Gastroesophageal sphincter (tissue), 4 donors: Measurements from ENCODE around the gene KIF2A. TPM values are rescaled to one million over a fixed set of nuclear protein-coding genes. Genes with fewer than 3 reads are reported as not detected.

Experiments used
- ATAC-seq: fragments of 150-250 bp; one replicate; pipeline ENCODE4 v1.9.1; 2016; ENCODE audit warnings: mild to moderate bottlenecking, moderate library complexity
- H3K27ac ChIP-seq, 4 donors: fragments of 200-600 bp; sonication (generic) in 3 of 4; 1 replicate in 3 of 4; 2 replicates in 1 of 4; pipeline ENCODE4 v1.5.1; 2016 to 2019
- H3K27me3 ChIP-seq: fragments of 200-600 bp; sonication (generic); one replicate; pipeline ENCODE4 v1.5.1; 2019
- H3K36me3 ChIP-seq, 2 donors: fragments of 200-600 bp; sonication (generic); one replicate each; pipeline ENCODE4 v1.5.1; 2019; ENCODE audit warnings: control low read depth in 1 of 2
- H3K4me1 ChIP-seq, 3 donors: fragments of 200-600 bp; sonication (generic); 1 replicate in 2 of 3; 2 replicates in 1 of 3; pipeline ENCODE4 v1.5.1; 2016 to 2019; ENCODE audit warnings: control low read depth in 2 of 3
- H3K4me3 ChIP-seq, 2 donors: fragments of 200-600 bp; sonication (generic); one replicate each; pipeline ENCODE4 v1.5.1; 2019; ENCODE audit warnings: mild to moderate bottlenecking in 1 of 2, moderate library complexity in 1 of 2
- H3K9me3 ChIP-seq, 3 donors: fragments of 200-600 bp; sonication (generic); one replicate each; pipeline ENCODE4 v1.5.1; 2017 to 2019; ENCODE audit warnings: control low read depth in 2 of 3
- EP300 ChIP-seq: sonication (generic); formaldehyde crosslinking; IDR thresholded peaks from one replicate; pipeline ENCODE4 v1.6.1; 2017; ENCODE audit warnings: antibody characterized with exemption, mild to moderate bottlenecking
- POLR2A ChIP-seq, 2 donors: fragments of 450-650 bp; IDR thresholded peaks; one replicate each; pipeline ENCODE4 v1.6.1; 2017; ENCODE audit warnings: antibody characterized with exemption in 2 of 2, mild to moderate bottlenecking in 2 of 2, moderate library complexity in 1 of 2
- POLR2AphosphoS5 ChIP-seq: sonication (generic); formaldehyde crosslinking; IDR thresholded peaks from one replicate; pipeline ENCODE4 v1.6.1; 2017; ENCODE audit warnings: antibody characterized with exemption
- WGBS, 2 donors: methylation state at CpG; one replicate each; pipeline ENCODE4 v1.1.5; 2018; ENCODE audit warnings: low coverage in 1 of 2; 5-methylcytosine and 5-hydroxymethylcytosine counted together
- total RNA-seq, 4 donors: library from RNA; depleted of rRNA; stranded (reverse); fragments of >200 nt; gene quantifications; one replicate each; pipeline ENCODE4 v1.1.0, GENCODE V29; 2016
- TF ChIP-seq, protein P1 (sequence below), 4 experiments: fragments of 200-600 bp in 2 of 4; fragments of 450-650 bp in 2 of 4; sonication (generic) in 1 of 4; IDR thresholded peaks; one replicate each; pipeline ENCODE4 v1.5.1; 2017 to 2019; ENCODE audit warnings: antibody characterized with exemption in 4 of 4, mild to moderate bottlenecking in 2 of 4, moderate library complexity in 2 of 4

KIF2A gene
- total RNA-seq, 4 donors from 2014 or later = 27.1 to 50.6 (median 33.6) TPM

DNA sequence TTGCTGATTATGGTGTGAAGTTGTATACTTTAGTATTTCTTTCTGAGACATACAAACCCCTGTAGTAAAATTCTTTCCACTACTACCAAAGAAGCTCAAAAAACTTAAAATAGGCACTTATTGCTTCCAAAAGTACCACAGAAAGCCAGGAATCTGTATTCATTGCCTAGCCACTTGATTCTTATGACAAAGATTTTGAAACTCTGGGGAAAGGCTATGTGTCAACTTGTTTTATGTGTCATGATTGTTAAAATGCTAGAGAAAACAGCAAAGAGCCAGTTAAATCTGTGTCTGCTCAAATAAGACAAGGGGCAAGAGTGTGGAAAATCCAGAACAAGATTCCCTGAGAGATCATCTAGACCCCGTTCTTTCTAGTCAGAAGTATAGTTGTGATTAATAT lies 6.0 kb downstream of the KIF2A start:
- no peak for TF ChIP-seq EP300
- no peak for TF ChIP-seq POLR2AphosphoS5
- no peak for TF ChIP-seq POLR2A (IDR thresholded peaks at IDR 0.05)
- TF ChIP-seq, protein P1, sequence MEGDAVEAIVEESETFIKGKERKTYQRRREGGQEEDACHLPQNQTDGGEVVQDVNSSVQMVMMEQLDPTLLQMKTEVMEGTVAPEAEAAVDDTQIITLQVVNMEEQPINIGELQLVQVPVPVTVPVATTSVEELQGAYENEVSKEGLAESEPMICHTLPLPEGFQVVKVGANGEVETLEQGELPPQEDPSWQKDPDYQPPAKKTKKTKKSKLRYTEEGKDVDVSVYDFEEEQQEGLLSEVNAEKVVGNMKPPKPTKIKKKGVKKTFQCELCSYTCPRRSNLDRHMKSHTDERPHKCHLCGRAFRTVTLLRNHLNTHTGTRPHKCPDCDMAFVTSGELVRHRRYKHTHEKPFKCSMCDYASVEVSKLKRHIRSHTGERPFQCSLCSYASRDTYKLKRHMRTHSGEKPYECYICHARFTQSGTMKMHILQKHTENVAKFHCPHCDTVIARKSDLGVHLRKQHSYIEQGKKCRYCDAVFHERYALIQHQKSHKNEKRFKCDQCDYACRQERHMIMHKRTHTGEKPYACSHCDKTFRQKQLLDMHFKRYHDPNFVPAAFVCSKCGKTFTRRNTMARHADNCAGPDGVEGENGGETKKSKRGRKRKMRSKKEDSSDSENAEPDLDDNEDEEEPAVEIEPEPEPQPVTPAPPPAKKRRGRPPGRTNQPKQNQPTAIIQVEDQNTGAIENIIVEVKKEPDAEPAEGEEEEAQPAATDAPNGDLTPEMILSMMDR (IDR thresholded peaks at IDR 0.05) = no peak
- no peaks in the 10 kb centered on the region for H3K9me3 ChIP-seq
- no peak for ATAC-seq
- no peaks in the 10 kb centered on the region for H3K27me3 ChIP-seq
- peaks cover 5 to 56% (median 7%) of the 10 kb centered on the region in 3 donors for H3K4me1 ChIP-seq
- H3K4me3 ChIP-seq = no peak overlapping the region
- WGBS, 2 donors = 22 to 43% methylated on average over 1 of the region's 1 CpG
- no peaks in the 10 kb centered on the region for H3K36me3 ChIP-seq
- peak overlapping the region in 1 of 4 donors; percentile 11 for H3K27ac ChIP-seq

DNA sequence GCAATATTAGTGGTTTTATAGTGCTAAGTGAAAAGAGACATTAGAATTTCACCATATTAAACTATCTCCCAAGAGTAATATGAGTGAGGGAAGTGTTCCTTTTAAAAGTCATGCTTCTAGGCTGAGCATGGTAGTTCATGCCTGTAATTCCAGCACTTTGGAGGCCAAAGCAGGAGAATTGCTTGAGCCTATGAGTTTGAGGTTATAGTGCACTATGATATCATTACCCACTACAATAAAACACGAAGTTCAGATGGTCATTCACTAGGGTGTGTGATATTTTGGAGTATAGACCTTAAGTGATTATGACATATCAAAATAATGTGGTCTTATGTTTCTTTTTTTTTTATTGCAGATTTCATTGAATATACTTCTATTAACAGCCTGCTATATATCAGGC lies 6.7 kb downstream of the KIF2A start:
- 70 to 83% methylated on average over 1 of the region's 1 CpG for WGBS, 2 donors
- no peaks in the 10 kb centered on the region for H3K27me3 ChIP-seq
- peaks cover 1 to 50% (median 7%) of the 10 kb centered on the region in 3 donors for H3K4me1 ChIP-seq
- H3K36me3 ChIP-seq = no peaks in the 10 kb centered on the region
- TF ChIP-seq POLR2A (IDR thresholded peaks at IDR 0.05) = no peak
- TF ChIP-seq EP300 = no peak
- no peak for TF ChIP-seq POLR2AphosphoS5
- TF ChIP-seq, protein P1 (IDR thresholded peaks at IDR 0.05) = no peak
- no peak for ATAC-seq
- no peak overlapping the region for H3K27ac ChIP-seq
- H3K4me3 ChIP-seq = no peak overlapping the region
- no peaks in the 10 kb centered on the region for H3K9me3 ChIP-seq

DNA sequence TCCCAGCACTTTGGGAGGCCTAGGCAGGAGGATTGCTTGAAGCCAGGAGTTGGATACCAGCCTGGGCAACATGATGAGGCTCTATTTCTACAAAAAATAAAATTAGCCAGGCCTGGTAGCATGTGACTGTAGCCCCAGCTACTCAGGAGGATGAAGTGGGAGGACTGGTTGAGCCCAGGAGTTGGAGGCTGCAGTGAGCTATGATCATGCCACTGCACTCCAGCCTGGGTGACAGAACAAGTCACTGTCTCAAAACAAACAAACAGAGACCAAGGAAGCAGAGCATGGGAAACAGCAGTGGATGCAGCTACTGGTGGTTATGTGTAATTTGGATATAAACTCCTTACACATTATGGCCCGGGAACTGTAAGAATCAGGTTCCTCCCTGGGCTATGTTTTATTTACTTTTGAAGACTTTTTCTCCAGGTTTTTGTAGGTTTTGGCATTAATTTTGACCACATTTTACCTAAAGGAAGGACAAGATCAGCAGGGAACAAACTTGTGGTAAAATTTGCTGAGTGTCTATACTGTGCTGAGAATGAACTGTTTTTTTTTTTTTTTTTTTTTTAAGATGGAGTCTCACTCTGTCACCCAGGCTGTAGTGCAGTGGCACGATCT lies 8.3 kb downstream of the KIF2A start:
- no peak overlapping the region for H3K27ac ChIP-seq
- no peaks in the 10 kb centered on the region for H3K27me3 ChIP-seq
- no peak for ATAC-seq
- H3K4me1 ChIP-seq = peaks cover 0 to 45% (median 7%) of the 10 kb centered on the region in 3 donors
- no peaks in the 10 kb centered on the region for H3K36me3 ChIP-seq
- H3K9me3 ChIP-seq = no peaks in the 10 kb centered on the region
- 70 to 100% methylated on average over 1 of the region's 2 CpGs for WGBS, 2 donors
- no peak overlapping the region for H3K4me3 ChIP-seq
- TF ChIP-seq, protein P1 (IDR thresholded peaks at IDR 0.05) = no peak
- no peak for TF ChIP-seq POLR2AphosphoS5
- TF ChIP-seq EP300 = no peak
- TF ChIP-seq POLR2A (IDR thresholded peaks at IDR 0.05) = no peak

DNA sequence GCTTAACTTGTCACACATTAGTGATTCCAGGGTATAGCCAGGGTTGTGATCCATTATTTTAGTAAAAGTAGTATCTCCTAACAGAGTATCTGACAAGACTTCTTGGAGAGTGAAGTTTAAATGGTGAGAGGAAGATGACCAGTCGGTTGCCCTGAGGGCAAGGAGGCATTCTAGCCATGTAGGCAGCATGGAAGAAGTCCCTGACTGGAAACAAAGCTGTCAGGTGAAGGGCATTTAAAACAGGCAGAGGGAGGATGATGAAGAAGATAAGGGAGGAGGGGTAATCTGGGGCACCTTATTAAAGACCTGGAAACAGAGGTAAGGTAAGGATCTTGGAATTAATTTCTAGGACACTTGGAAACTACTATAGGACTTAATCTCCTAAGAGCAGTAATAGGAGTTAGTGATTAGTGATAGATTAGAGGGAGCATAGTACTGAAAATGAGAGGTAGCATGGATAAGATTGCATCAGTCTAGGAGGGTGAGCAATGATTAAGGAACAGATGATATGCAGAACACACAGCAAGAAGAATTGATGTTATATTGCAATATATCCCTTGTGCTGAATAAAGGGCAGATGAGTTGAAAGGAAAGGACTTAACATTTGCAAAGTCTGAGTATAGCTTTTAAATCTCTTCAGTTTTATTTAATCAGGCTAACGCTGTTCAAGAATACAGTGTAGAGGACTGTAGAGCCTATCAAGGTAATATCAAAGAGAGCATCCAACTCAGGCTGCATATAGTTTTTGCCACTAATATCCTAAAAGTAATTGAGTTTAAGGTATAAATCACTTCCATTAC lies 9.6 kb downstream of the KIF2A start:
- H3K4me1 ChIP-seq = peaks cover 0 to 40% (median 7%) of the 10 kb centered on the region in 3 donors
- H3K4me3 ChIP-seq = no peak overlapping the region
- no peak overlapping the region for H3K27ac ChIP-seq
- TF ChIP-seq POLR2AphosphoS5 (no peak), POLR2A (IDR thresholded peaks at IDR 0.05) (no peak), EP300 (no peak)
- TF ChIP-seq, protein P1 (IDR thresholded peaks at IDR 0.05) = no peak
- 69 to 100% methylated on average over 2 of the region's 2 CpGs for WGBS, 2 donors
- no peaks in the 10 kb centered on the region for H3K27me3 ChIP-seq
- no peak for ATAC-seq
- H3K36me3 ChIP-seq = no peaks in the 10 kb centered on the region
- no peaks in the 10 kb centered on the region for H3K9me3 ChIP-seq

DNA sequence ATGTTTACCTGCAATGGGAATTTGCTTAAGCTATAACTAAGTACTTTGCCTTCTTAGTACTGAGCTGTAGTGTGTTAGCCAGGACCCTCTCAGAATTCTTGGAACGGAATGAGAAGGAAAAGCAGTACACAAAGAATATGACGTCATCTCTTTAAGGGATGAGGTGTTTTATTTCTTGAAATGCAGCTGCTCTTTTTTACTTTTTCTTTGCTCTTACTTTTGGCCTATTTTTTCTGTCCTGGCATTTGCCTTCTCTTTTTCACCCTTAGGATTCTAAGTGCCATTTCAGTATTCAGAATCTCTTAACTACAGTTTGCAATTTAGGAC lies 10.1 kb downstream of the KIF2A start:
- ATAC-seq = no peak
- Histone ChIP-seq H3K36me3 (no peaks in the 10 kb centered on the region), H3K4me3 (no peak overlapping the region), H3K4me1 (peaks cover 0 to 35% (median 7%) of the 10 kb centered on the region in 3 donors), H3K27ac (no peak overlapping the region), H3K27me3 (no peaks in the 10 kb centered on the region), H3K9me3 (no peaks in the 10 kb centered on the region)
- TF ChIP-seq POLR2AphosphoS5 (no peak), EP300 (no peak), POLR2A (IDR thresholded peaks at IDR 0.05) (no peak)
- TF ChIP-seq, protein P1 (IDR thresholded peaks at IDR 0.05) = no peak
- WGBS, 2 donors = 3 to 6% methylated on average over 2 of the region's 2 CpGs
